Measurements from ENCODE around the gene DLEU7. TPM values are rescaled to one million over a fixed set of nuclear protein-coding genes. Genes with fewer than 3 reads are reported as not detected.

Gene DLEU7
- total RNA-seq, 1 donor from 2014 or later, result 0.08 TPM

- H3K36me3 ChIP-seq, result no peaks in the 10 kb centered on the region
- H3K4me3 ChIP-seq, result no peak overlapping the region
- no peaks in the 10 kb centered on the region for H3K27me3 ChIP-seq (ENCODE audit: low read depth)
- DNase-seq, result no peak
- intact Hi-C loops (cut with micrococcal nuclease), result loop anchor here (5.0 kb wide), 1 partner anchor 265 kb away; no protein-coding TSS in a partner anchor
- TF ChIP-seq CTCF (IDR thresholded peaks at IDR 0.05; ENCODE audit: borderline replicate concordance), result no peak
- no peak overlapping the region for H3K27ac ChIP-seq (replicated peaks)
- no peaks in the 10 kb centered on the region for H3K9me3 ChIP-seq (replicated peaks)
- peaks cover 27% of the 10 kb centered on the region for H3K4me1 ChIP-seq
These were observed 46.4 kb downstream of the DLEU7 start for GRCh38 chr13:50797091-50797490.

DNA sequence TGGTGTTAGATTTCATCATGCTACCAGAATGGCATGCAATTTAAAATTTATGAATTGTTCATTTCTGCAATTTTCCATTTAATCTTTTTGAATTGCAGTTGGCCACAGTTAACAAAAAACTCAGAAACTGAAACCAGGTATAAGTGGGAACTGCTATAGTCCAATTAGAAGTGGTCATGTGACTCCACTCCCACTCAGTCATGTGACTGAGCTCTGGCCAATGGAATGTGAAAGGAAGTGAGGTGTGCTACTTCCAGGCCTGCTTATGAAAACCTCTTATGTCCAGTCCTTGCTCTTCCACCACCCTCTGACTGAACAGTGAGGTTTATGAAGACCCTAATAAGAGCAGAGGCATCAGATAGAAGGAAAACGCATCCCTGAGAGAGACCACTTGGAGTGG is 47.0 kb downstream of the DLEU7 start:
- H3K9me3 ChIP-seq (replicated peaks), result no peaks in the 10 kb centered on the region
- H3K4me1 ChIP-seq, result peaks cover 27% of the 10 kb centered on the region
- no peaks in the 10 kb centered on the region for H3K27me3 ChIP-seq (ENCODE audit: low read depth)
- no peaks in the 10 kb centered on the region for H3K36me3 ChIP-seq
- intact Hi-C loops (cut with micrococcal nuclease), result loop anchor here (5.0 kb wide), 1 partner anchor 264 kb away; no protein-coding TSS in a partner anchor
- DNase-seq, result no peak
- no peak for TF ChIP-seq CTCF (IDR thresholded peaks at IDR 0.05; ENCODE audit: borderline replicate concordance)
- no peak overlapping the region for H3K4me3 ChIP-seq
- H3K27ac ChIP-seq (replicated peaks), result no peak overlapping the region

DNA sequence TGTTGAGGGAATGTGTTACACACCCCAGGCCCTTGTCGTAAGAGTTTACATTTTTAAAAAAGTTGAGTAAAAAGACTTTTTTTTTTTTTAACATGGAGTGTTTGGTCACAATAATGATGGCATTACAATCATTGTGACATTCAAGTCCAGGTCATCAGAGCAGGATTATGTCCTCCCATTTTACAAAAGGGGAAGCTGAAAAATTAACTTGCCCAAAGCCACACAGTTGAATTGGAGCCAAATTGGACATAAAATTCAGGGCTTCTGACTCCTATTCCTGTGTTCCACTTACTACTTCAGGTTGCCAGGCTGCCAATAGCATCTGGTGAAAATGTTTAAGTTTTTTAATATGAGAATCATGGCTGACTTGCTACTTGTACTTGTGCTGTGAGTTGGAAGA is 49.3 kb downstream of the DLEU7 start:
- Histone ChIP-seq H3K4me1 (peaks cover 8% of the 10 kb centered on the region), H3K27me3 (ENCODE audit: low read depth) (no peaks in the 10 kb centered on the region), H3K27ac (replicated peaks) (no peak overlapping the region), H3K9me3 (replicated peaks) (no peaks in the 10 kb centered on the region), H3K36me3 (no peaks in the 10 kb centered on the region), H3K4me3 (no peak overlapping the region)
- intact Hi-C loops (cut with micrococcal nuclease), result no loop called here
- TF ChIP-seq CTCF (IDR thresholded peaks at IDR 0.05; ENCODE audit: borderline replicate concordance), result no peak
- DNase-seq, result no peak

GRCh38 chr13:50793026-50793425 is 50.5 kb downstream of the DLEU7 start:
- Histone ChIP-seq H3K27ac (replicated peaks) (no peak overlapping the region), H3K36me3 (no peaks in the 10 kb centered on the region), H3K4me1 (peaks cover 8% of the 10 kb centered on the region), H3K9me3 (replicated peaks) (no peaks in the 10 kb centered on the region), H3K27me3 (ENCODE audit: low read depth) (no peaks in the 10 kb centered on the region), H3K4me3 (no peak overlapping the region)
- TF ChIP-seq CTCF (IDR thresholded peaks at IDR 0.05; ENCODE audit: borderline replicate concordance), result no peak
- no peak for DNase-seq
- intact Hi-C loops (cut with micrococcal nuclease), result no loop called here

DNA sequence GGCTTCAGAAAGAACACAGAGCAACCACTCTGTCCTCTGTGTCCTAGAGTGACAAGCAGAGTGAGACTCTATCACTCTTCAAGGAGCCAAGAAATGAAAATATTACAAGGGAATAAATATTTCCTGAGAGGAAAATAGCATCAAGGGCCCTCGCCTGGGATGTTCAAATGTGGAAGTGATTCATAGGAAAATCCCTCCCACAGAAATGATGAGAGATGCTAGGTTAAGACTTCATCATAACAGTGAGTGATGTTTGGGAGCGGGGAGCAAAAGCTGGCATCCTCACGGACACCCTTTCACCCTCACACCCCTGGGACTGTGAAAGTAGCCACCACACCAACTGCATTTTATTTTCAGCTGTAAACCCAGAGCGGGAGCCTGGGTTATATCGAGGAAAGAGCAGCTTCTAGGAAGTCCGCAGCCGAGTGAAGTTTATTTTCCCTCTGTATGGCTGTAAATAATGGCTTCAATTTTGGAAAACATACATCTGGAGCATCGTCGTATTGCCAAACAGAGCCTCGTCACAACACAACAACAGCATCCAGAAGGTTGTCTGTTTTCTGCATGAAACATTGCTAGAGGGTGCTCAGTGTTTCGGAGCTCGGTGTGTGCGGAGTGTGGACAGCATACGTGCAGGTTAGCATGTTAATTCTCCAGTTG is 54.8 kb downstream of the DLEU7 start:
- Histone ChIP-seq H3K36me3 (no peaks in the 10 kb centered on the region), H3K4me1 (no peaks in the 10 kb centered on the region), H3K27ac (replicated peaks) (no peak overlapping the region), H3K9me3 (replicated peaks) (no peaks in the 10 kb centered on the region), H3K27me3 (ENCODE audit: low read depth) (no peaks in the 10 kb centered on the region), H3K4me3 (no peak overlapping the region)
- intact Hi-C loops (cut with micrococcal nuclease), result no loop called here
- DNase-seq, result no peak
- TF ChIP-seq CTCF (IDR thresholded peaks at IDR 0.05; ENCODE audit: borderline replicate concordance), result no peak
